NB4 (cell line): Measurements from ENCODE around the gene MRFAP1.
A peak's percentile ranks its signal among the peaks of the same experiment; 100 is the strongest.

Experiments used
- DNase-seq: peaks from one replicate; pipeline ENCODE4 v3.0.0; 2010; ENCODE audit warnings: low read depth
- H3K4me3 ChIP-seq: one replicate; pipeline ENCODE4 v1.5.1; 2011; ENCODE audit warnings: mild to moderate bottlenecking, low read depth, low read length, moderate library complexity
- CTCF ChIP-seq: IDR thresholded peaks from one replicate; pipeline ENCODE4 v1.5.1; 2012; ENCODE audit warnings: low read depth, low read length
- MAX ChIP-seq: IDR thresholded peaks from 2 replicates; pipeline ENCODE4 v1.6.1; 2011; ENCODE audit warnings: low read depth, low read length
- MYC ChIP-seq: IDR thresholded peaks from 2 replicates; pipeline ENCODE4 v1.6.1; 2011; ENCODE audit warnings: low read depth, low read length
- POLR2A ChIP-seq: IDR thresholded peaks from 2 replicates; pipeline ENCODE4 v1.6.1; 2011; ENCODE audit warnings: mild to moderate bottlenecking; ENCODE audit not compliant: insufficient read length; ENCODE audit errors: extremely low read depth

The MRFAP1 gene

DNA sequence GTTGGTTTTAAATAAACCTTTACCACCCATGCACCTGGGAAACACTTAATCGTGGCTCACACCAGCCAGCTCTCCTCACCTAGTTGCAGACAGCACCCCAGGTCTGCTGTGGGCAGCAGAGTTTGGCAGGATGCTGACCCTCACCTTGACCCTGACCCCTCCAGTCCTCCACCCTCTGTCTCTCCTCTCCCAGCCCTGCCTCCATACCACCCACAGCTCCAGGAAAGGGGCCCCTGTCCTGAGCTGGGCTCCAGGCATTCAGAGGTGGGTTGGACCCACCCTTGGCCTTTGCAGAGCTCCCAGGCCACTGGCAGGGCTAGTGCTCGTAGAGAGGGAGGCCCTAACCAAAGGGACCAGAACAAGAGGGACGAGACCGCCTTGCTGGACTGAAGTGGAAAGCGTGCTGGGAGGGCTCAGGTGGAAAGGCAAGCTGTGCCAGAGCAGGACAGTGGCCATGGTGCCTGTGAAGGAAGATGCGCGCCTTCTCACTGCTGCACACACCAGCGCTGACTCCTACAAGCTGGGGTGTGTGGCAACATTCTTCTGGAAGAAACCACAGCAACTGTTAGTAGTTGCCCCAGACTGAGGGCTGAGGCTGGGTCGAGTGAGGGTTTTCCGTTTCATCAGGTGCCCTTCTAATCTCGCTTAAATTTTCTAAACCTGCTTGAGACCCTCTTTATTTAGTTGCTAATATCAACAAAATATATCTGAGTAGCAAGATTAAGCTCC, 42.5 kb downstream of the MRFAP1 start:
- TF ChIP-seq POLR2A (peak; percentile 18), CTCF (no peak), MYC (peak; percentile 90), MAX (peak; percentile 72)
- H3K4me3 ChIP-seq, result no peak overlapping the region
- DNase-seq, result peak; percentile 94

DNA sequence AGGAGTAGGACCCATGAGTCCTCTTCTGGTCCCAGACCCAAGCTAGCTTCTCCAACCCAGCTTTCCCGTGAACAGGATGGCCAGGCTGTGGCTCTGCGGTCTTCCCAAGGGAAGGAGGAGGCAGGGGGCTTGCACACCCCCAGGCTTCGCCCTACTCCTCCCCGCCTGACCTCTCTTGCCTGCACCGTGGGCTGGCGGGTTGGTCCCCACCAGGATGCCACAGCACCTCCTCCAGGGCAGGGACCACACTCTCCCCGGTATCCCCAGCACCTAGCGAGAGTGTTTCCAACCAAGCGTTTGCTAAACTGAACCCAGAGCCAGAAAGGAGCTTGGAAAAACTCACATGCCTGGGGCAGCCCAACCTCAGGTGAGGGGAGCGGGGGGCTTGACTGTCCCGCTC, 44.2 kb downstream of the MRFAP1 start:
- DNase-seq, result no peak
- no peak overlapping the region for H3K4me3 ChIP-seq
- TF ChIP-seq CTCF, result no peak
- no peak for TF ChIP-seq MYC
- TF ChIP-seq MAX, result no peak
- no peak for TF ChIP-seq POLR2A

GRCh38 chr4:6686104-6686787, 45.8 kb downstream of the MRFAP1 start:
- no peak overlapping the region for H3K4me3 ChIP-seq
- no peak for TF ChIP-seq POLR2A
- no peak for TF ChIP-seq MAX
- no peak for TF ChIP-seq CTCF
- no peak for TF ChIP-seq MYC
- no peak for DNase-seq

DNA sequence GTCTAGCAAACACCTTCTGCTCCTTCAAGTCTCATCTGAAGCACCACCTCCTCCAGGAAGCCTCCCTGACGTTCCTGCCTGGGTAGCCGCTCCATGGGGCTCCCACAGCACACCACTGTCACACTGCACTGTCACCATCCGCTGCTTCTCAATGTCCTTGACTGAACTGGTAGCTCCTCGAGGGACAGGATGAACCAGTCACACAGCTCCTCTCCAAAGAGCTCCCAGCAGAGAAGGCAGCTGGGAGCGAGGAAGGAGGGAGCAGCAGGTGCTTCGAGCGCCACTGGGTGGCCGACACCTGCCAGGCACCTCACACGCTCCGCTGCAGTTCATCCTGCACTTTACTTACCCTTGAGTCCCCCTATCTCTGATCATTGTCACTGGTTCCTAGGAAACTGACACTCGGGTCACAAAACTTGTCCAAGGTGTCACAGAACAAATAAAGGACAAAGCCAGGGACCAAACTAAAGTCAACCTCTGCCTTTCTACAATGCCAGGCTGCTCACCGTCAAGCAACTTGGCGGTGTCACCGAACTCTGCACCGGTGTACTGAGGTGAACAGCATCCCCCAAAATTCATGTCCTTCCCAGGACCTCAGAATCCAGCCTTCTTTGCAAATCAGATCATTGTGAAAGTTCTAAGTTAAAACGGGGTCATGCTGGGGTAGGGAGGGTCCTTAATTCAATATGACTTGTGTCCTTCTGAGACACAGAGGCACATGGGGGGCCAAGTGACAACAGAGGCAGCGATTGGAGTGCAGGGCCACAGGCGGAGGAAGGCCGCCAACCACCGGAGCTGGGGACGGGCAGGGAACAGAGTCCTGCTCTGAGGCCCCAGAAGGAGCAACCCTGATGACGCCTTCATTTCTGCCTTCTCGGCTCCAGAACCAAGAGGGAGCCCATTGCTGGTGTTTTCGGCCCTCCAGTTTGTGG, 47.7 kb downstream of the MRFAP1 start:
- TF ChIP-seq MYC (no peak), CTCF (peak; percentile 16)
- DNase-seq, result peak; percentile 51
- peak overlapping the region; percentile 32 for H3K4me3 ChIP-seq

DNA sequence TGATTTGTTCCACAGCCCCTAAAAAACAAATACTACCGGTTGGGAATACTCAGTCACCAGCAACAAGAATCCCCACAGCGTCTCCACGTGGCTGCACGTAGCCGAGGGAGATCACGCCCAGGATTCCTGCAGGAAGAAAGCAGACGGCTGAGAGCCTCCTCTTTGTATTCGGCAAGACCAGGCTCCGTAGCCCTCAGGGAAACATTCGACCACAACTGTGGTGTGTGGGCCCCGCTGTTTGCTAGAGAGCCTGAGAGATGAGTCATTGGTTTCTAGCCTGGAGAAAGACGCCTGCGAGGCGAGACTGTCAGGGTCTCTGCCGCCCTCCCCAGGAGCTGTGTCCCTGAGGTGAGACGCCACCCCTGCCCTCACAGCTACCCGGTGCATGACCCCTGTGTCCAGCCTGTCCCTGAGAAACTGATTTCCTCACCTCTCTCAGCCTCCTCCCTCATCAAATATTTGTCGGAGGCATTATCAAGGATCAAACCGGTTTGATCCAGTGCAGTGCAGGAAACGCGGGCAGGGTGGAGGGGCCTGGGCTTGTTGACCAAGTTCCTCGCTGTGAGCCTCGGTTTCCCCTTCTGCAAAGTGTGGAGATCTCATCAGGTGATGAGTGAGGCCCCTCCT, 48.5 kb downstream of the MRFAP1 start:
- H3K4me3 ChIP-seq, result peak overlapping the region; percentile 32
- TF ChIP-seq POLR2A, result peak; percentile 51
- TF ChIP-seq MYC, result no peak; the same call in none of the 2 replicates
- TF ChIP-seq MAX, result peak; percentile 79
- peak; percentile 21 for TF ChIP-seq CTCF
- DNase-seq, result peak; percentile 99
